Hindlimb muscle (tissue), 1 donor: Measurements from ENCODE around the gene PIP5K1B. TPM values are rescaled to one million over a fixed set of nuclear protein-coding genes. Genes with fewer than 3 reads are reported as not detected.

ENCODE experiments used
- DNase-seq: peaks from one replicate; pipeline ENCODE4 v3.0.0-alpha.2; 2013
- polyA plus RNA-seq: library from polyadenylated mRNA; unstranded; fragments of 120-200 nt; gene quantifications from one replicate; pipeline ENCODE4 v1.2.1, GENCODE V29; 2013; ENCODE audit not compliant: insufficient read length

Gene PIP5K1B
- polyA plus RNA-seq, 1 donor, result 1.7 TPM

- no peak for DNase-seq
Observed at GRCh38 chr9:68920921-68921320, 215.9 kb downstream of the PIP5K1B start.

- no peak for DNase-seq
Observed at GRCh38 chr9:68923480-68923879, 218.4 kb downstream of the PIP5K1B start.

- no peak for DNase-seq
Observed at GRCh38 chr9:68925175-68925574, 220.1 kb downstream of the PIP5K1B start.

- no peak for DNase-seq
Observed at GRCh38 chr9:68927165-68927564, 222.1 kb downstream of the PIP5K1B start.

- DNase-seq, result no peak
Observed at GRCh38 chr9:68931821-68932220, 226.8 kb downstream of the PIP5K1B start.

GRCh38 chr9:68932458-68932857, 227.4 kb downstream of the PIP5K1B start:
- no peak for DNase-seq

- DNase-seq, result no peak
Observed at GRCh38 chr9:68933434-68934328, 228.6 kb downstream of the PIP5K1B start.

- DNase-seq, result no peak
Observed at GRCh38 chr9:68934329-68934644, 229.2 kb downstream of the PIP5K1B start.

GRCh38 chr9:68940573-68940972, 235.5 kb downstream of the PIP5K1B start:
- DNase-seq, result no peak

- DNase-seq, result no peak
Observed at GRCh38 chr9:68941780-68942459, 236.9 kb downstream of the PIP5K1B start.

- no peak for DNase-seq
Observed at GRCh38 chr9:68942790-68943189, 237.8 kb downstream of the PIP5K1B start.

GRCh38 chr9:68947015-68947414, 242.0 kb downstream of the PIP5K1B start:
- DNase-seq, result no peak

GRCh38 chr9:68947842-68948569, 243.0 kb downstream of the PIP5K1B start:
- DNase-seq, result no peak

- DNase-seq, result peak; percentile 28
Observed at GRCh38 chr9:68949271-68950000, 244.4 kb downstream of the PIP5K1B start.

- no peak for DNase-seq
Observed at GRCh38 chr9:68950188-68950587, 245.1 kb downstream of the PIP5K1B start.

GRCh38 chr9:68950689-68951088, 245.6 kb downstream of the PIP5K1B start:
- no peak for DNase-seq

GRCh38 chr9:68951879-68952659, 247.0 kb downstream of the PIP5K1B start:
- DNase-seq, result no peak

- no peak for DNase-seq
Observed at GRCh38 chr9:68953771-68954170, 248.7 kb downstream of the PIP5K1B start.

- DNase-seq, result no peak
Observed at GRCh38 chr9:68955330-68955729, 250.3 kb downstream of the PIP5K1B start.

GRCh38 chr9:68957479-68957878, 252.4 kb downstream of the PIP5K1B start:
- no peak for DNase-seq

- DNase-seq, result no peak
Observed at GRCh38 chr9:68961587-68961986, 256.5 kb downstream of the PIP5K1B start.

- DNase-seq, result no peak
Observed at GRCh38 chr9:68963416-68963815, 258.4 kb downstream of the PIP5K1B start.
